GM19239 (cell line): ENCODE results near the gene GULP1.
"Not testable (repeated sequence)": the region's sequence is repeated elsewhere in the genome, so short reads cannot be mapped to it uniquely, and the experiment has no call there.

ENCODE experiments used
- DNase-seq: peaks from one replicate; pipeline ENCODE4 v3.0.0; 2011; ENCODE audit warnings: low spot score; ENCODE audit not compliant: insufficient read length
- FAIRE-seq: peaks from 2 replicates; lab custom pipeline; 2011; peaks lifted over from hg19 to GRCh38; lab: Jason Lieb, UNC

GULP1 gene

GRCh38 chr2:188573453-188573852, 281.8 kb downstream of the GULP1 start:
- DNase-seq, result no peak

GRCh38 chr2:188576006-188576405, 284.3 kb downstream of the GULP1 start:
- FAIRE-seq (no peak), DNase-seq (no peak)

More at GRCh38 chr2:188573453-188573852, 281.8 kb downstream of the GULP1 start:
- no peak for FAIRE-seq

GRCh38 chr2:188576651-188577050, 285.0 kb downstream of the GULP1 start:
- DNase-seq, result no peak
- FAIRE-seq, result no peak

- DNase-seq (no peak), FAIRE-seq (no peak)
Measured at GRCh38 chr2:188577231-188577630, 285.6 kb downstream of the GULP1 start.

- FAIRE-seq (no peak), DNase-seq (no peak)
Measured at GRCh38 chr2:188580738-188581137, 289.1 kb downstream of the GULP1 start.

GRCh38 chr2:188582211-188582610, 290.5 kb downstream of the GULP1 start:
- FAIRE-seq (no peak), DNase-seq (no peak)

GRCh38 chr2:188588235-188588634, 296.6 kb downstream of the GULP1 start:
- FAIRE-seq (no peak), DNase-seq (no peak)

- no peak for FAIRE-seq
- no peak for DNase-seq
Measured at GRCh38 chr2:188596054-188596453, 304.4 kb downstream of the GULP1 start.

GRCh38 chr2:188598551-188598950, 306.9 kb downstream of the GULP1 start:
- DNase-seq (no peak), FAIRE-seq (no peak)

- no peak for DNase-seq
- no peak for FAIRE-seq
Measured at GRCh38 chr2:188599140-188599539, 307.5 kb downstream of the GULP1 start.

- DNase-seq, result no peak
- no peak for FAIRE-seq
Measured at GRCh38 chr2:188600536-188601210, 309.0 kb downstream of the GULP1 start.

- FAIRE-seq (no peak), DNase-seq (no peak)
Measured at GRCh38 chr2:188601391-188601790, 309.7 kb downstream of the GULP1 start.

- FAIRE-seq (no peak), DNase-seq (no peak)
Measured at GRCh38 chr2:188601927-188602326, 310.3 kb downstream of the GULP1 start.

- no peak for FAIRE-seq
- no peak for DNase-seq
Measured at GRCh38 chr2:188604579-188604978, 312.9 kb downstream of the GULP1 start.

- not testable (repeated sequence) for FAIRE-seq, DNase-seq
Measured at GRCh38 chr2:188605609-188606584, 314.2 kb downstream of the GULP1 start.

GRCh38 chr2:188606596-188606995, 314.9 kb downstream of the GULP1 start:
- not testable (repeated sequence) for DNase-seq, FAIRE-seq

GRCh38 chr2:188607501-188607900, 315.8 kb downstream of the GULP1 start:
- DNase-seq (no peak), FAIRE-seq (no peak)

- FAIRE-seq (no peak), DNase-seq (no peak)
Measured at GRCh38 chr2:188609321-188610049, 317.8 kb downstream of the GULP1 start.

GRCh38 chr2:188610050-188610444, 318.4 kb downstream of the GULP1 start:
- FAIRE-seq, result no peak

GRCh38 chr2:188610827-188611226, 319.2 kb downstream of the GULP1 start:
- FAIRE-seq (no peak), DNase-seq (no peak)

More at GRCh38 chr2:188610050-188610444, 318.4 kb downstream of the GULP1 start:
- DNase-seq, result no peak
